H9 (cell line): Measurements from ENCODE around the gene LYSMD2. TPM values are rescaled to one million over a fixed set of nuclear protein-coding genes. Genes with fewer than 3 reads are reported as not detected.

Source experiments
- DNase-seq: peaks from one replicate; pipeline ENCODE4 v3.0.0-alpha.2; 2017
- H2AFZ ChIP-seq: one replicate; pipeline ENCODE4 v1.6.1; 2013; ENCODE audit warnings: mild to moderate bottlenecking, low read length, control low read depth, moderate library complexity
- H2AK5ac ChIP-seq: 2 replicates; pipeline ENCODE4 v1.6.1; 2013; ENCODE audit warnings: low read length, control low read depth, mixed read lengths; ENCODE audit not compliant: insufficient read length
- H2BK120ac ChIP-seq: one replicate; pipeline ENCODE4 v1.6.1; 2013; ENCODE audit warnings: low read depth, mild to moderate bottlenecking, low read length, control low read depth, inconsistent platforms; ENCODE audit not compliant: poor library complexity, severe bottlenecking
- H2BK12ac ChIP-seq: 2 replicates; pipeline ENCODE4 v1.6.1; 2013; ENCODE audit warnings: low read length, control low read depth, mixed read lengths, low read depth; ENCODE audit not compliant: insufficient read length
- H2BK15ac ChIP-seq: 2 replicates; pipeline ENCODE4 v1.6.1; 2013; ENCODE audit warnings: low read depth, low read length, control low read depth
- H2BK20ac ChIP-seq: one replicate; pipeline ENCODE4 v1.6.1; 2013; ENCODE audit warnings: low read depth, mild to moderate bottlenecking, low read length, control low read depth, inconsistent platforms; ENCODE audit not compliant: poor library complexity, severe bottlenecking
- H2BK5ac ChIP-seq: 2 replicates; pipeline ENCODE4 v1.6.1; 2013; ENCODE audit warnings: low read length, control low read depth, mixed read lengths; ENCODE audit not compliant: insufficient read length
- H3K14ac ChIP-seq: 2 replicates; pipeline ENCODE4 v1.6.1; 2013; ENCODE audit warnings: low read length, control low read depth; ENCODE audit not compliant: insufficient read depth
- H3K18ac ChIP-seq: 2 replicates; pipeline ENCODE4 v1.6.1; 2013; ENCODE audit warnings: low read depth, mild to moderate bottlenecking, mixed read lengths, low read length, control low read depth; ENCODE audit not compliant: insufficient read length
- H3K23ac ChIP-seq: 2 replicates; pipeline ENCODE4 v1.6.1; 2013; ENCODE audit warnings: low read length, control low read depth, mixed read lengths, low read depth; ENCODE audit not compliant: insufficient read length
- H3K23me2 ChIP-seq: 2 replicates; pipeline ENCODE4 v1.6.1; 2013; ENCODE audit warnings: low read depth, mild to moderate bottlenecking, mixed read lengths, low read length, control low read depth; ENCODE audit not compliant: insufficient read length, poor library complexity, severe bottlenecking
- H3K27ac ChIP-seq: 2 replicates; pipeline ENCODE4 v1.5.1; 2013; ENCODE audit warnings: low read length, control low read depth, mixed read lengths, low read depth; ENCODE audit not compliant: insufficient read length
- H3K27me3 ChIP-seq: 2 replicates; pipeline ENCODE4 v1.6.1; 2013; ENCODE audit warnings: low read length, control low read depth, inconsistent platforms; ENCODE audit not compliant: insufficient read depth
- H3K4ac ChIP-seq: 2 replicates; pipeline ENCODE4 v1.6.1; 2013; ENCODE audit warnings: low read depth, mild to moderate bottlenecking, control low read depth, inconsistent platforms, low read length, moderate library complexity
- H3K4me1 ChIP-seq: 2 replicates; pipeline ENCODE4 v1.6.1; 2013; ENCODE audit warnings: low read length, control low read depth, inconsistent platforms; ENCODE audit not compliant: insufficient read depth
- H3K4me2 ChIP-seq: 2 replicates; pipeline ENCODE4 v1.6.1; 2013; ENCODE audit warnings: low read length, control low read depth, mixed read lengths; ENCODE audit not compliant: insufficient read length, insufficient read depth
- H3K56ac ChIP-seq: 2 replicates; pipeline ENCODE4 v1.6.1; 2013; ENCODE audit warnings: low read depth, mild to moderate bottlenecking, mixed read lengths, low read length, control low read depth; ENCODE audit not compliant: insufficient read length
- H3K79me1 ChIP-seq: 2 replicates; pipeline ENCODE4 v1.6.1; 2013; ENCODE audit warnings: low read depth, mild to moderate bottlenecking, moderate library complexity, low read length, control low read depth, inconsistent platforms; ENCODE audit not compliant: insufficient read depth, poor library complexity, severe bottlenecking
- H3K79me2 ChIP-seq: 2 replicates; pipeline ENCODE4 v1.6.1; 2013; ENCODE audit warnings: low read length, control low read depth, inconsistent platforms; ENCODE audit not compliant: insufficient read depth
- H3K9ac ChIP-seq: 2 replicates; pipeline ENCODE4 v1.6.1; 2013; ENCODE audit warnings: low read length, control low read depth, mixed read lengths; ENCODE audit not compliant: insufficient read length; ENCODE audit errors: extremely low read depth
- H3K9me3 ChIP-seq: one replicate; pipeline ENCODE4 v1.6.1; 2013; ENCODE audit warnings: low read depth, low read length, inconsistent platforms; ENCODE audit not compliant: control insufficient read depth
- H3T11ph ChIP-seq: one replicate; pipeline ENCODE4 v1.6.1; 2013; ENCODE audit warnings: mild to moderate bottlenecking, low read length, control low read depth, inconsistent platforms
- H4K20me1 ChIP-seq: one replicate; pipeline ENCODE4 v1.6.1; 2013; ENCODE audit not compliant: control insufficient read depth, insufficient read length, insufficient read depth
- H4K5ac ChIP-seq: 2 replicates; pipeline ENCODE4 v1.6.1; 2013; ENCODE audit warnings: low read depth, mild to moderate bottlenecking, mixed read lengths, low read length, control low read depth; ENCODE audit not compliant: insufficient read length
- H4K8ac ChIP-seq: replicated peaks from 2 replicates; pipeline ENCODE4 v1.6.1; 2013; ENCODE audit warnings: low read length, control low read depth, mixed read lengths, low read depth; ENCODE audit not compliant: insufficient read length
- H4K91ac ChIP-seq: 2 replicates; pipeline ENCODE4 v1.6.1; 2013; ENCODE audit warnings: low read depth, mild to moderate bottlenecking, moderate library complexity, mixed read lengths, low read length, control low read depth; ENCODE audit not compliant: insufficient read length
- H3K27ac Mint-ChIP-seq, 3 experiments: 2 replicates in 2 of 3; 3 replicates in 1 of 3; pipeline ENCODE4 v1.8.0; 2020 to 2021; ENCODE audit warnings: mixed read lengths in 3 of 3, mild to moderate bottlenecking in 1 of 3, moderate library complexity in 1 of 3
- H3K27me3 Mint-ChIP-seq: 2 replicates; pipeline ENCODE4 v1.8.0; 2021; ENCODE audit warnings: low read depth, mild to moderate bottlenecking, moderate library complexity, mixed read lengths
- H3K36me3 Mint-ChIP-seq, 3 experiments: 2 replicates in 2 of 3; 3 replicates in 1 of 3; pipeline ENCODE4 v1.8.0; 2020 to 2021; ENCODE audit warnings: low read depth in 3 of 3, mixed read lengths in 3 of 3; ENCODE audit not compliant: insufficient read depth in 1 of 3
- H3K4me1 Mint-ChIP-seq, 2 experiments: 2 replicates each; pipeline ENCODE4 v1.8.0; 2020; ENCODE audit warnings: mixed read lengths in 2 of 2
- H3K4me3 Mint-ChIP-seq, 2 experiments: 2 replicates in 1 of 2; 3 replicates in 1 of 2; pipeline ENCODE4 v1.8.0; 2020 to 2021; ENCODE audit warnings: mild to moderate bottlenecking in 2 of 2, mixed read lengths in 2 of 2, moderate library complexity in 1 of 2
- H3K9me3 Mint-ChIP-seq, 2 experiments: 2 replicates in 1 of 2; 3 replicates in 1 of 2; pipeline ENCODE4 v1.8.0; 2020; ENCODE audit warnings: mild to moderate bottlenecking in 2 of 2, mixed read lengths in 2 of 2, moderate library complexity in 1 of 2
- CTCF ChIP-seq: fragments of 200-600 bp; sonication (generic); conservative IDR thresholded peaks from 3 replicates; pipeline ENCODE4 v1.8.0; 2021; ENCODE audit warnings: antibody characterized with exemption, mild to moderate bottlenecking
- WGBS: extraction: QIAGEN DNeasy Blood & Tissue Kit; methylation state at CpG from one replicate; pipeline ENCODE4 v1.1.7; 2013; ENCODE audit warnings: missing lambda C conversion rate, low lambda C conversion rate, mixed read lengths; ENCODE audit not compliant: insufficient read length; ENCODE audit errors: extremely low coverage; 5-methylcytosine and 5-hydroxymethylcytosine counted together
- total RNA-seq: library from RNA; stranded (reverse); gene quantifications from 2 replicates; pipeline ENCODE4 v1.2.1, GENCODE V29; 2021

LYSMD2 gene
- total RNA-seq, 1 experiment from 2014 or later = 3.9 TPM

- no peak overlapping the region for H4K8ac ChIP-seq
- H2BK5ac ChIP-seq = no peak overlapping the region
- no peak overlapping the region for H3K4me3 Mint-ChIP-seq
- H3K27ac Mint-ChIP-seq = no peak overlapping the region
- peaks cover 1 to 2% of the 10 kb centered on the region in 2 experiments for H3K4me1 Mint-ChIP-seq
- no peaks in the 10 kb centered on the region for H3K23me2 ChIP-seq
- no peak overlapping the region for H3K18ac ChIP-seq
- no peak overlapping the region for H2BK120ac ChIP-seq
- H3K9me3 ChIP-seq = no peaks in the 10 kb centered on the region
- H3K27me3 ChIP-seq = no peaks in the 10 kb centered on the region
- H3K4ac ChIP-seq = no peak overlapping the region
- no peak overlapping the region for H4K5ac ChIP-seq
- H3K4me2 ChIP-seq = no peak overlapping the region
- no peak overlapping the region for H3K56ac ChIP-seq
- H3K23ac ChIP-seq = no peak overlapping the region
- H3K79me2 ChIP-seq = no peaks in the 10 kb centered on the region
- H4K20me1 ChIP-seq = no peaks in the 10 kb centered on the region
- no peak overlapping the region for H4K91ac ChIP-seq
- H3K79me1 ChIP-seq = no peaks in the 10 kb centered on the region
- H3T11ph ChIP-seq = no peak overlapping the region
- H2BK15ac ChIP-seq = no peak overlapping the region
- H3K36me3 Mint-ChIP-seq = peaks cover 0 to 11% (median 2%) of the 10 kb centered on the region in 3 experiments; a peak in 3 of 7 replicates
- H2AK5ac ChIP-seq = no peak overlapping the region
- DNase-seq = no peak
- WGBS = no CpG with 5 or more reads among the region's 2 CpGs
- no peak overlapping the region for H3K27ac ChIP-seq
- no peak overlapping the region for H2BK12ac ChIP-seq
- H3K9me3 Mint-ChIP-seq = peaks cover 3 to 6% of the 10 kb centered on the region in 2 experiments; a peak in 2 of 5 replicates
- H3K4me1 ChIP-seq = no peaks in the 10 kb centered on the region
- no peak for TF ChIP-seq CTCF
- no peak overlapping the region for H3K9ac ChIP-seq
- no peak overlapping the region for H2AFZ ChIP-seq
- no peak overlapping the region for H2BK20ac ChIP-seq
- H3K27me3 Mint-ChIP-seq = no peaks in the 10 kb centered on the region
- H3K14ac ChIP-seq = no peak overlapping the region
Observed at GRCh38 chr15:51781506-51781905, 44.1 kb upstream of the LYSMD2 start.
